ENCODE results near the gene SEC63. TPM values are rescaled to one million over a fixed set of nuclear protein-coding genes. Genes with fewer than 3 reads are reported as not detected.
"Not testable (repeated sequence)": the region's sequence is repeated elsewhere in the genome, so short reads cannot be mapped to it uniquely, and the experiment has no call there.

SEC63 gene
- polyA plus RNA-seq, 1 donor = 67.0 TPM

DNA sequence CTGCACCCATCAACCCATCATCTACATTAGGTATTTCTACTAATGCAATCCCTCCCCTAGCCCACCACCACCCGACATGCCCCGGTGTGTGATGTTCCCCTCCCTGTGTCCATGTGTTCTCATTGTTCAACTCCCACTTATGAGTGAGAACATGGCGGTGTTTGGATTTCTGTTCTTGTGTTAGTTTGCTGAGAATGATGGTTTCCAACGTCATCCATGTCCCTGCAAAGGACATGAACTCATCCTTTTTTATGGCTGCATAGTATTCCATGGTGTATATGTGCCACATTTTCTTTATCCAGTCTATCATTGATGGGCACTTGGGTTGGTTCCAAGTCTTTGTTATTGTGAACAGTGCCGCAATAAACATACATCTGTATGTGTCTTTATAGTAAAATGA, 72.1 kb downstream of the SEC63 start:
- H3K27ac ChIP-seq (ENCODE audit: low read length); DNase-seq; H3K27me3 ChIP-seq (ENCODE audit: control insufficient read depth, insufficient read depth, low read length); H3K4me1 ChIP-seq (ENCODE audit: control insufficient read depth, insufficient read depth, low read length); H3K36me3 ChIP-seq (ENCODE audit: control insufficient read depth, insufficient read depth, low read length); H3K4me3 ChIP-seq (ENCODE audit: low read length); H3K9me3 ChIP-seq (ENCODE audit: control insufficient read depth, low read depth, low read length): not testable (repeated sequence)
- WGBS (ENCODE audit: insufficient coverage, low lambda C conversion rate) = 83% methylated on average over 1 of the region's 5 CpGs

DNA sequence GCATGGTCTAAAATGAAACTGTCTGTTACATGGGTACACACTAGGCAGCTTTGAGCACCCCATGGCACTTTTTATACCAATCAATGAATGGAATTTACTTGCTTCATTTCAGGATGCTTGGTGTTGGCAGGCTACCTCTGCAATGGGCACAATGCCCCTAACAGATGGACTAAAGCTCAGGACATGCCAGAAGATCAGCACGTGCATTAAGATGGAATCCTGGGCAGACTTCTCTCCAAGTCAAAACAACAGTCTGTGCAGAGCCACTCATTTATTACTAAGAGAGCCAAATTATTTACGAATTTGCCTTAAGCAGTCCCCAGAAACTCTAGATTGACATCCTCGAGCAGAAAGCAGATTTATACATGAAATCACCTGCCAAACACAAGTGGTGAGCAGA, 78.1 kb downstream of the SEC63 start:
- DNase-seq = no peak
- Histone ChIP-seq H3K4me1 (ENCODE audit: control insufficient read depth, insufficient read depth, low read length) (no peaks in the 10 kb centered on the region), H3K9me3 (ENCODE audit: control insufficient read depth, low read depth, low read length) (no peaks in the 10 kb centered on the region), H3K27ac (ENCODE audit: low read length) (no peak overlapping the region), H3K4me3 (ENCODE audit: low read length) (no peak overlapping the region), H3K27me3 (ENCODE audit: control insufficient read depth, insufficient read depth, low read length) (no peaks in the 10 kb centered on the region), H3K36me3 (ENCODE audit: control insufficient read depth, insufficient read depth, low read length) (peaks cover 37% of the 10 kb centered on the region)
- 80% methylated on average over 1 of the region's 3 CpGs for WGBS (ENCODE audit: insufficient coverage, low lambda C conversion rate)

DNA sequence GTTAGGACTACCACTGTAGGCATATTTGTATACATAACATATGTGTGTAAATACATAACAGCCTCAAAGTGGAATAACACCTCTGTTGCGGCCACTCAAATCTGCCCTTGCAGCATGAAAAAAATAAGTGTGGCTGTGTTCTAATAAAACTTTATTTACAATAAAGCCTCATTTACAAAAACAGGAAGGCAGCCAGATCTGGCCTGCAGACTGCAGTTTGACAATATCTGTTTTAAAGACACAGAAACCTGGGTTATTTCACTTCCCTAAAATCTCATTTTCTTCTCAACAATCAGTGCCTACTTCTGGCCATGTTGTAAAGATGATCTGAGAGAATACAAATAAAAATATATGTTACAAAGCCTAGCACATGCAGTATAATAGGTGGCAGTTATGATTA, 80.0 kb downstream of the SEC63 start:
- Histone ChIP-seq H3K27ac (ENCODE audit: low read length) (no peak overlapping the region), H3K27me3 (ENCODE audit: control insufficient read depth, insufficient read depth, low read length) (no peaks in the 10 kb centered on the region), H3K36me3 (ENCODE audit: control insufficient read depth, insufficient read depth, low read length) (peaks cover 42% of the 10 kb centered on the region), H3K4me1 (ENCODE audit: control insufficient read depth, insufficient read depth, low read length) (no peaks in the 10 kb centered on the region), H3K4me3 (ENCODE audit: low read length) (no peak overlapping the region), H3K9me3 (ENCODE audit: control insufficient read depth, low read depth, low read length) (no peaks in the 10 kb centered on the region)
- DNase-seq = no peak
- WGBS (ENCODE audit: insufficient coverage, low lambda C conversion rate) = no CpG with 5 or more reads among the region's 1 CpG

DNA sequence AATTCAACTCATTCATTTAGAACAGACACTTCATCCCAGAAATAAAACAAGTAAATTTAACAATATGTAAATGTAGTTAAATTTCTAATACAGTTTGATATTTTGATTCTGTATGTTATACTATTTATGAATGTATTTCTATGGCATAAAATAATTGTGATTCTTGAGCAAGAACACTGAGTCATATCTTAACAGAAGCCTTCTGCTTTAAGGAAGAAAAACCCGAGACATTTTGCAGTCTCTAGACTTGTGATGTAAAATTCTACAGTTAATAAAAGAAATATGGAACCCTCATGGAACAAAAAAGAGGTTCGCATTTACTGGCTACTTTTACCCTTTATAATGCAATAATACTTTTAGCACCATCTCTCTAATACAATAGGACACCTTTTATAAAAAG, 86.0 kb downstream of the SEC63 start:
- no peak overlapping the region for H3K4me3 ChIP-seq (ENCODE audit: low read length)
- DNase-seq = no peak
- H3K27me3 ChIP-seq (ENCODE audit: control insufficient read depth, insufficient read depth, low read length) = no peaks in the 10 kb centered on the region
- H3K36me3 ChIP-seq (ENCODE audit: control insufficient read depth, insufficient read depth, low read length) = peaks cover 24% of the 10 kb centered on the region
- H3K4me1 ChIP-seq (ENCODE audit: control insufficient read depth, insufficient read depth, low read length) = no peaks in the 10 kb centered on the region
- no peak overlapping the region for H3K27ac ChIP-seq (ENCODE audit: low read length)
- WGBS (ENCODE audit: insufficient coverage, low lambda C conversion rate) = 100% methylated on average over 1 of the region's 2 CpGs
- H3K9me3 ChIP-seq (ENCODE audit: control insufficient read depth, low read depth, low read length) = no peaks in the 10 kb centered on the region

DNA sequence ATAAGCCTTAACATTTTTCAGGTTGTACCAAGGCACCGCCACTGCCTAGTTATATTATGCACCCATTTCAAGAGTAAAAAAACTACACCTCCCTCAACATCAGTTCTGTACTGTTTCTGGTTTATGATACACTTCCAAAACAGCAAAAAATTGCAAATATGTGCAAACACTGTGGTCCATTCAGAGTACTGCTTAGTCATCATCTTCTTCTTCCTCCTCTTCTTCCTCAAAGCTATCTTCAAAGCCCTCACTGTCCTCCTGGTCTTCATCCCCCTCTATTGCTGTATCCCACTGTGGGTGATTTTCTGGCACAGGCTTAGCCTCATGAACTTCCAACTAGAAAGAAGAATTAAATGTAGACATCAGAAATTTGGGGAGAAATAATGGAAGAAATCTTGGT, 86.5 kb downstream of the SEC63 start:
- not testable (repeated sequence) for H3K27me3 ChIP-seq (ENCODE audit: control insufficient read depth, insufficient read depth, low read length); H3K4me1 ChIP-seq (ENCODE audit: control insufficient read depth, insufficient read depth, low read length); H3K4me3 ChIP-seq (ENCODE audit: low read length); H3K9me3 ChIP-seq (ENCODE audit: control insufficient read depth, low read depth, low read length); DNase-seq; H3K27ac ChIP-seq (ENCODE audit: low read length)
- peaks cover 24% of the 10 kb centered on the region for H3K36me3 ChIP-seq (ENCODE audit: control insufficient read depth, insufficient read depth, low read length)
- no CpG with 5 or more reads among the region's 1 CpG for WGBS (ENCODE audit: insufficient coverage, low lambda C conversion rate)

DNA sequence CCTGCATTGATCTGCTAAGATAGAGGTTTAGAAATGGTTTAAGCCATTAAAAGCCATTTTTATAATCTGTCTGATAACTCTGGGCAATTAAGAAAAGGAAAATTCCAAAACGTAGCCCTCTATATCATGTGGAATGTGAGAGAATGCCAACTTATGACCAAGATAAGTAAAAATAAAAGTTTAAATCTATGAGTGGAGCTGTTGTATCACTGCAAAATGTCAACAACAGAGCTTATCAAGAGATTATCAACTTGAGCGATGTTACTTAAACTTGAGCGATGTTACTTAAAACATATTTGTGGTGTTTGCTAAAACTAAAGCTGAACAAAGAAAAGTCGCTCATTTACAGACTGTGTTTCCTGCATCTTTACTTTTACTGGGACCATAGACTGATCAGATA, 87.0 kb downstream of the SEC63 start:
- H3K4me3 ChIP-seq (ENCODE audit: low read length) = no peak overlapping the region
- H3K4me1 ChIP-seq (ENCODE audit: control insufficient read depth, insufficient read depth, low read length) = no peaks in the 10 kb centered on the region
- no peaks in the 10 kb centered on the region for H3K27me3 ChIP-seq (ENCODE audit: control insufficient read depth, insufficient read depth, low read length)
- H3K9me3 ChIP-seq (ENCODE audit: control insufficient read depth, low read depth, low read length) = no peaks in the 10 kb centered on the region
- WGBS (ENCODE audit: insufficient coverage, low lambda C conversion rate) = 83% methylated on average over 2 of the region's 4 CpGs
- no peak overlapping the region for H3K27ac ChIP-seq (ENCODE audit: low read length)
- no peak for DNase-seq
- H3K36me3 ChIP-seq (ENCODE audit: control insufficient read depth, insufficient read depth, low read length) = peaks cover 24% of the 10 kb centered on the region

DNA sequence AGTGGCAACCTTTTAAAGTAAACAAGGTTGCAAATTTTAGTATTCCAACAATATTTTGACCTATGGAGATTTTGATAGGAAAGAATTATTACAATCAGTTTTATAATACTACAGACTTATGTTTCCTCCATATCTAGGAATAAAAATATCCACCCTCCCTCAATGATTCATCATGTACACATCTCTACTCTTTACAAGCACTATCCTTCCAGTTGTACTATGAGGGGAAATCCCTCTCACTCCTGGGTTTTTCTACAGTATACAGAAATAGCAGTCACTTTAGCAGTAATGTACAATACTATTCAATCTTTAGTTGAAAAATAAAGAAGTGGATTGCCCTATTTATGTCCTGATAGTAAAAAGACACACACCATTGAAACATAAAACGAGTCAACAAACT, 87.6 kb downstream of the SEC63 start:
- H3K36me3 ChIP-seq (ENCODE audit: control insufficient read depth, insufficient read depth, low read length) = peaks cover 23% of the 10 kb centered on the region
- H3K4me1 ChIP-seq (ENCODE audit: control insufficient read depth, insufficient read depth, low read length) = no peaks in the 10 kb centered on the region
- DNase-seq = no peak
- H3K9me3 ChIP-seq (ENCODE audit: control insufficient read depth, low read depth, low read length) = no peaks in the 10 kb centered on the region
- H3K27me3 ChIP-seq (ENCODE audit: control insufficient read depth, insufficient read depth, low read length) = no peaks in the 10 kb centered on the region
- no peak overlapping the region for H3K27ac ChIP-seq (ENCODE audit: low read length)
- WGBS (ENCODE audit: insufficient coverage, low lambda C conversion rate) = 100% methylated on average over 1 of the region's 1 CpG
- no peak overlapping the region for H3K4me3 ChIP-seq (ENCODE audit: low read length)

DNA sequence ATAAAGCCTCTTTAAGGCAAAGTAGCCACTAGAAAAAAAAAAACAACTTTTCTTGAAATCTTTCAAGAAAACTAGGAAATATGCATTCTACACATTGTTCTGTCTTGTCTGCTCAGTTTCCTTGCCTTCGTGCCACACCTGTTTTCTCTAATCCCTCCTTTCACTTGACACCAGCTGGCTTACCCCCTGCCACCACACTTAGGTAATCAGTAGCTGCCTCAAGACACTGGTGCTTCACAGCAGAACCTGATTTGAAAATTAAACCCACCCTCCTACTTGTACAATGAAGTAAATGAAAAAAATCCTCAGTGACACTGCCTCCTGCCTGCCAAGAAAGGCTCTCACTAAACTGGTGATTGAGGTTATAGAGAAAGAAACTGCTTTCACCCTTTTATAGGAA, 88.1 kb downstream of the SEC63 start:
- H3K27ac ChIP-seq (ENCODE audit: low read length) = no peak overlapping the region
- no peak for DNase-seq
- H3K4me3 ChIP-seq (ENCODE audit: low read length) = no peak overlapping the region
- 0% methylated on average over 1 of the region's 1 CpG for WGBS (ENCODE audit: insufficient coverage, low lambda C conversion rate)
- peaks cover 18% of the 10 kb centered on the region for H3K36me3 ChIP-seq (ENCODE audit: control insufficient read depth, insufficient read depth, low read length)
- H3K9me3 ChIP-seq (ENCODE audit: control insufficient read depth, low read depth, low read length) = no peaks in the 10 kb centered on the region
- H3K4me1 ChIP-seq (ENCODE audit: control insufficient read depth, insufficient read depth, low read length) = no peaks in the 10 kb centered on the region
- no peaks in the 10 kb centered on the region for H3K27me3 ChIP-seq (ENCODE audit: control insufficient read depth, insufficient read depth, low read length)

DNA sequence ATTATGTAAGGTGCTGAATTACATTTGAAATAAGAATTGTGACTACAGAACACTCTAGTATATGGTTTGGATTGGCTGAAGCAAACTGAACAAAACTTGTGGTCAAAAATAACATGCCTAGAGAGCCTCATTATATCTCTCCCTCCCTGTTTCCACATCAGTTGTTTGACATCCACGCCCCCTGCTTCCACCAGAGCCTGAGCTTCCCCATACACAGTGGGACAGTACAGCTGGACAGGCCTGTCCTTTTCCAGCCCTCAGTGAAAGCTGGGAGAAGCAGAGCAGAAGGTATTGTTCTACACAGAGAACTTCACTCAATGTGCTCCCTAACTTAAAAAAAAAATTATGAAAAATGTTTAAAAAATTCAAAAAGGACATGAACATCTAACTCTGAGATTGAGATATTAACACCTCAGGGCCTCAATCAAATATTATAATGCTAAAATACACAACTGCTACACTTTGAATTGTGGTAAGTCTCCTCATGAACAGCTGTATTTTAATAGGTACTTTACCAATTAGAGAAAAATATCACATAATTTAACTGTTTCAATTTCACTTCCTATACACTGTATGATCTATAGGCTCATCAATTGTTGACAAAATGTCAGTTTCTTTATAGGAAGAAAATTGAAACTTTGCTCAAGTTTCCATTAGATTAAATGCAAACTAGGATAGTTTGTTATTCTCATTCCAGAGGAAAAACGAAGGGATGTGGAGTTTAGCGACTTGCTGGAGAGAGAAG, 89.0 kb downstream of the SEC63 start:
- no CpG with 5 or more reads among the region's 3 CpGs for WGBS (ENCODE audit: insufficient coverage, low lambda C conversion rate)

DNA sequence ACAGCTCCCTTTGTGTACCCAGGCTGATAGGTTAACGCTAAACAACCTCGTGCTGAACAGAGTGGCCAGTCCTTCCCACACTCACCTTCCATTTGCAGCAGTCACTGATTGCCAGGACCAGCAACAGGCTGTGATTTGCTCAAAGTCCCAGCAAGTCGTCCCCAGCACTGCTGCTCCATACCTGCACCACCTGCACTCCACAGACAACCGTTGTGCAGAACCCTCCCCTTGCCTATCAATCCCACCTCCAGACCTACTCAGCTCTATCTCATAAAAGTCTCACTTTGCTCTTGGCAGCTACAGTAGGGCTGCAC, 90.7 kb downstream of the SEC63 start:
- H3K9me3 ChIP-seq (ENCODE audit: control insufficient read depth, low read depth, low read length) = peaks cover 3% of the 10 kb centered on the region
- H3K27me3 ChIP-seq (ENCODE audit: control insufficient read depth, insufficient read depth, low read length) = no peaks in the 10 kb centered on the region
- peaks cover 14% of the 10 kb centered on the region for H3K36me3 ChIP-seq (ENCODE audit: control insufficient read depth, insufficient read depth, low read length)
- 20% methylated on average over 1 of the region's 4 CpGs for WGBS (ENCODE audit: insufficient coverage, low lambda C conversion rate)
- no peak overlapping the region for H3K27ac ChIP-seq (ENCODE audit: low read length)
- no peaks in the 10 kb centered on the region for H3K4me1 ChIP-seq (ENCODE audit: control insufficient read depth, insufficient read depth, low read length)
- no peak overlapping the region for H3K4me3 ChIP-seq (ENCODE audit: low read length)
- no peak for DNase-seq

More for the DNA sequence above, 89.0 kb downstream of the SEC63 start:
- no peak overlapping the region for H3K4me3 ChIP-seq (ENCODE audit: low read length)
- H3K4me1 ChIP-seq (ENCODE audit: control insufficient read depth, insufficient read depth, low read length) = no peaks in the 10 kb centered on the region
- no peak for DNase-seq
- no peaks in the 10 kb centered on the region for H3K9me3 ChIP-seq (ENCODE audit: control insufficient read depth, low read depth, low read length)
- H3K27ac ChIP-seq (ENCODE audit: low read length) = no peak overlapping the region
- H3K36me3 ChIP-seq (ENCODE audit: control insufficient read depth, insufficient read depth, low read length) = peaks cover 14% of the 10 kb centered on the region
- no peaks in the 10 kb centered on the region for H3K27me3 ChIP-seq (ENCODE audit: control insufficient read depth, insufficient read depth, low read length)

DNA sequence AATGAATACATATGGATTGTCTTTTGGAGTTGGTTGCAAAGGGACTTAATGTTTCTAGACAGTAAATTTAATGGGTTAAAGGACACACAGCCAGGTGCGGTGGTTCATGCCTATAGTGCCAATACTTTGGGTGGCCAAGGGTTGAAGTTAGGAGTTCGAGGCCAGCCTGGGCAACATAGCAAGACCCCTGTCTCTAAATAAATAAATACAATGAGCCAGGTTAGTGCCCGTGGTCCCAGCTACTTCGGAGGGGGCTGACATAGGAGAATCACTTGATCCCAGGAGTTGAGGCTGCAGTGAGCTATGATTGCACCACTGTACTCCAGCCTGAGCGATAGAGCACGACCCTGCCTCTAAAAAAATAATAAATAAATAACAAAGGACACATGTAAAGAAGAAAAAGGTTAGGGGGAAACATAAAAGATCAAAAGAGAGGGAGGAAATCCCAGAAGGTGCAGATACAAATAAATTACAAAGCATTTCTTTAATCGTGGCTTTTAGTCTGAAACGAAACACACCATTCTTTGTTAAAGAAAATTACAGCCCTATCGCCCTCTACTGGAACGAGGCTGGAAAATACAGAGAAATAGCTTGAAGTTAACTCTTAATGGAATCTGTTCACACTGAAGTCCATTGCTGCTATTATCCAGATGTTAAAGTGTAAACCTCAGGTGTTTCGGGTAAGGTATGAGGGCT, 91.3 kb downstream of the SEC63 start:
- no CpG with 5 or more reads among the region's 11 CpGs for WGBS (ENCODE audit: insufficient coverage, low lambda C conversion rate)
- Histone ChIP-seq H3K4me1 (ENCODE audit: control insufficient read depth, insufficient read depth, low read length) (no peaks in the 10 kb centered on the region), H3K36me3 (ENCODE audit: control insufficient read depth, insufficient read depth, low read length) (peaks cover 14% of the 10 kb centered on the region), H3K9me3 (ENCODE audit: control insufficient read depth, low read depth, low read length) (peaks cover 3% of the 10 kb centered on the region), H3K27ac (ENCODE audit: low read length) (no peak overlapping the region), H3K4me3 (ENCODE audit: low read length) (no peak overlapping the region), H3K27me3 (ENCODE audit: control insufficient read depth, insufficient read depth, low read length) (no peaks in the 10 kb centered on the region)
- peak; percentile 19 to 33 for DNase-seq

Measured in large intestine (tissue), 3 donors.